Karpas-422 (cell line): ENCODE data around the gene CDKN2C. TPM values are rescaled to one million over a fixed set of nuclear protein-coding genes. Genes with fewer than 3 reads are reported as not detected.
"Not testable (repeated sequence)": the region's sequence is repeated elsewhere in the genome, so short reads cannot be mapped to it uniquely, and the experiment has no call there.

Experiments used
- DNase-seq: peaks from one replicate; pipeline ENCODE4 v3.0.0-alpha.2; 2015
- H2AFZ ChIP-seq: fragments of 200-600 bp; sonication (generic); 2 replicates; pipeline ENCODE4 v1.6.1; 2014; ENCODE audit warnings: antibody characterized with exemption, low read length, mixed read lengths
- H3K27ac ChIP-seq: fragments of 200-600 bp; sonication (generic); 2 replicates; pipeline ENCODE4 v1.5.1; 2014; ENCODE audit warnings: mild to moderate bottlenecking, low read length, moderate library complexity
- H3K27me3 ChIP-seq: fragments of 200-600 bp; sonication (generic); 2 replicates; pipeline ENCODE4 v1.6.1; 2014; ENCODE audit warnings: low read length, mixed read lengths
- H3K36me3 ChIP-seq: fragments of 200-600 bp; sonication (generic); 2 replicates; pipeline ENCODE4 v1.6.1; 2014; ENCODE audit warnings: low read length, mixed read lengths; ENCODE audit not compliant: insufficient read depth
- H3K4me1 ChIP-seq: fragments of 200-600 bp; sonication (generic); 2 replicates; pipeline ENCODE4 v1.6.1; 2014; ENCODE audit warnings: mild to moderate bottlenecking, low read length, mixed read lengths
- H3K4me2 ChIP-seq: fragments of 200-600 bp; sonication (generic); 2 replicates; pipeline ENCODE4 v1.6.1; 2014; ENCODE audit warnings: low read length, low read depth, mild to moderate bottlenecking; ENCODE audit not compliant: poor library complexity, severe bottlenecking
- H3K4me3 ChIP-seq: fragments of 200-600 bp; sonication (generic); 2 replicates; pipeline ENCODE4 v1.5.1; 2014; ENCODE audit warnings: mild to moderate bottlenecking, antibody characterized with exemption, low read length, mixed read lengths
- H3K79me2 ChIP-seq: fragments of 200-600 bp; sonication (generic); 2 replicates; pipeline ENCODE4 v1.6.1; 2014; ENCODE audit warnings: mild to moderate bottlenecking, low read length, mixed read lengths
- H3K9ac ChIP-seq: fragments of 200-600 bp; sonication (generic); 2 replicates; pipeline ENCODE4 v1.6.0; 2014; ENCODE audit warnings: low read length
- H3K9me2 ChIP-seq: fragments of 200-600 bp; sonication (generic), shearing (Covaris generic); replicated peaks from 2 replicates; pipeline ENCODE4 v1.6.0; 2014; ENCODE audit warnings: mild to moderate bottlenecking, low read length, moderate library complexity; ENCODE audit not compliant: insufficient read depth
- H3K9me3 ChIP-seq: fragments of 300-700, 200-600 bp; sonication (generic); 2 replicates; pipeline ENCODE4 v1.6.1; 2014; ENCODE audit warnings: low read length, mixed read lengths
- H4K20me1 ChIP-seq: fragments of 200-600 bp; sonication (generic); 2 replicates; pipeline ENCODE4 v1.6.1; 2014; ENCODE audit warnings: mild to moderate bottlenecking, antibody characterized with exemption, low read length, low read depth; ENCODE audit not compliant: insufficient read depth
- total RNA-seq: library from RNA; depleted of rRNA; stranded (reverse); fragments of >200 nt; shearing (Covaris generic); gene quantifications from 2 replicates; pipeline ENCODE4 v1.2.3, GENCODE V29; 2014; ENCODE audit warnings: low replicate concordance

The CDKN2C gene
- total RNA-seq, 1 experiment from 2014 or later = 16.8 TPM

GRCh38 chr1:51000160-51000559 is 30.1 kb downstream of the CDKN2C start:
- H3K9me3 ChIP-seq = no peaks in the 10 kb centered on the region
- H2AFZ ChIP-seq = no peak overlapping the region
- H3K4me1 ChIP-seq = peaks cover 28% of the 10 kb centered on the region
- H3K4me2 ChIP-seq = peak overlapping the region; percentile 67
- peak overlapping the region; percentile 3 for H3K4me3 ChIP-seq
- no peaks in the 10 kb centered on the region for H3K9me2 ChIP-seq
- peak; percentile 85 for DNase-seq
- no peaks in the 10 kb centered on the region for H3K36me3 ChIP-seq
- no peaks in the 10 kb centered on the region for H3K27me3 ChIP-seq
- H3K9ac ChIP-seq = no peak overlapping the region
- H4K20me1 ChIP-seq = no peaks in the 10 kb centered on the region
- no peaks in the 10 kb centered on the region for H3K79me2 ChIP-seq
- H3K27ac ChIP-seq = peak overlapping the region; percentile 75

DNA sequence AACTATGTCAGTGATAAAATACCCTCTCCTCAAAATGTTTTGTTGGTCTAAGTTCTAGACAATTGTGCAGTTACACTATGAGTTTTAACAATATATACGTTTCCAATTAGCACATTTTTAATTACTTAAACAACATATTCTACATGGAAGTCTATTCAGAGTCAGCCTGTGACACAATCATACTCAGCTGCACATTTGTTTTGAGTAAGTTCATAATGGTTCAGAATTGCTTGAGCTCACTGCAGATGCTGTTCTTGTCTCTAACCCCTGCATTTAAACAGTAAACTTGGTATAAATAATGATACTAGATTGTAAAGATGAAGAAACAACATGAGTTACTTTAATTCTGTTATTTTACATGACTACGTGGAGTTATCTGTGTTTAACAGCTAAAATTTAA is 30.6 kb downstream of the CDKN2C start:
- Histone ChIP-seq H2AFZ (peak overlapping the region; percentile 3; the same call in 1 of the 2 replicates), H3K36me3 (no peaks in the 10 kb centered on the region), H3K4me1 (peaks cover 28% of the 10 kb centered on the region), H3K9me3 (no peaks in the 10 kb centered on the region), H3K4me2 (peak overlapping the region; percentile 67), H3K27me3 (no peaks in the 10 kb centered on the region), H3K4me3 (peak overlapping the region; percentile 3; the same call in 1 of the 2 replicates), H4K20me1 (no peaks in the 10 kb centered on the region), H3K9me2 (no peaks in the 10 kb centered on the region), H3K27ac (peak overlapping the region; percentile 75), H3K9ac (no peak overlapping the region), H3K79me2 (no peaks in the 10 kb centered on the region)
- DNase-seq = peak; percentile 55

DNA sequence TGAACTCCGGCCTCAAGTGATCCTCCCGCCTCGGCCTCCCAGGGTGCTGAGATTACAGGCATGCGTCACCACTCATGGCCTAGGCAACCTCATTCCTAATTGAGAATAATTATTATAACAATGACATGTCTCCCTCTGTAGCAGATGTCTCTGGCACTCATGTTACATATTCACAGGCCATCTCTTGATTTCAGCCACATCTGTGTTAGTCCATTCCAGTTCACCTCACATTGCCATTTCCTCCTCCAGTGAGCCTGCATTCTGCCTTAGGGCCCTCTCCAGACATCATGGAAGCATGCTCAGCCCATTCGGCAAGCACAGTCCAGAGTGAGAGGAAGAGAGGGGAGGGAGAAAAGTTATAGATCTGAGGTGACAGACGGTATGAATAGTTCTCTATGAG is 32.5 kb downstream of the CDKN2C start:
- Histone ChIP-seq H3K4me1 (peaks cover 28% of the 10 kb centered on the region), H3K27me3 (no peaks in the 10 kb centered on the region), H2AFZ (no peak overlapping the region), H3K9me3 (no peaks in the 10 kb centered on the region), H3K4me2 (no peak overlapping the region), H3K27ac (no peak overlapping the region), H3K36me3 (no peaks in the 10 kb centered on the region), H4K20me1 (no peaks in the 10 kb centered on the region), H3K79me2 (no peaks in the 10 kb centered on the region), H3K9ac (no peak overlapping the region), H3K9me2 (no peaks in the 10 kb centered on the region), H3K4me3 (no peak overlapping the region)
- no peak for DNase-seq

- peaks cover 16% of the 10 kb centered on the region for H3K4me1 ChIP-seq
- not testable (repeated sequence) for H2AFZ ChIP-seq
Measured at GRCh38 chr1:51005549-51005948, 35.5 kb downstream of the CDKN2C start.

GRCh38 chr1:51009381-51009780 is 39.3 kb downstream of the CDKN2C start:
- no peak overlapping the region for H2AFZ ChIP-seq

More at GRCh38 chr1:51005549-51005948, 35.5 kb downstream of the CDKN2C start:
- not testable (repeated sequence) for H3K36me3 ChIP-seq, H4K20me1 ChIP-seq, H3K27me3 ChIP-seq, H3K4me3 ChIP-seq, H3K9me3 ChIP-seq, H3K4me2 ChIP-seq, H3K79me2 ChIP-seq, H3K9me2 ChIP-seq, H3K9ac ChIP-seq, H3K27ac ChIP-seq, DNase-seq

DNA sequence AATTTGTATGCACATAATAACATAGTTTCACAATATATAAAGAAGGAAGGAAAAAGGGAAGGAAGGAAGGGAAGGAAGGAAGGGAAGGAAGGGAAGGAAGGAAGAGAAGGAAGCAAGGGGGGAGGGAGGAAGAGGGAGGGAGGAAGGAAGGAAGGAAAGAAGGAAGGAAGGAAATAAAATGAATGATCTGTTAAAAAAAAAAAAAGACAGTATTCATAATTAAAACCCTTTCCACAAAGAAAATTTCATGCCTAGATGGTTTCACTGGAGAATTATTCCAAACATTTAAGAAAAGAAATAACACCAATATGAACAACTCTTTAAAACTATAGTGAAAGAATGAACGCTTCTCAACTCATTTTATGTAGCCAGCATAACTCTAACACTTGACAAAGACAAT is 44.8 kb downstream of the CDKN2C start:
- no peaks in the 10 kb centered on the region for H3K9me3 ChIP-seq
- H3K79me2 ChIP-seq = no peaks in the 10 kb centered on the region
- H4K20me1 ChIP-seq = no peaks in the 10 kb centered on the region
- no peaks in the 10 kb centered on the region for H3K9me2 ChIP-seq
- H3K4me1 ChIP-seq = no peaks in the 10 kb centered on the region
- no peak overlapping the region for H3K27ac ChIP-seq
- H3K4me3 ChIP-seq = no peak overlapping the region
- H3K9ac ChIP-seq = no peak overlapping the region
- no peak for DNase-seq
- no peak overlapping the region for H3K4me2 ChIP-seq
- H3K27me3 ChIP-seq = no peaks in the 10 kb centered on the region
- H2AFZ ChIP-seq = no peak overlapping the region
- H3K36me3 ChIP-seq = no peaks in the 10 kb centered on the region

More at GRCh38 chr1:51009381-51009780, 39.3 kb downstream of the CDKN2C start:
- H3K9me2 ChIP-seq = no peaks in the 10 kb centered on the region
- H3K9me3 ChIP-seq = no peaks in the 10 kb centered on the region
- H3K9ac ChIP-seq = no peak overlapping the region
- H3K36me3 ChIP-seq = no peaks in the 10 kb centered on the region
- H3K79me2 ChIP-seq = no peaks in the 10 kb centered on the region
- no peak overlapping the region for H3K4me2 ChIP-seq
- no peaks in the 10 kb centered on the region for H3K27me3 ChIP-seq
- no peak overlapping the region for H3K4me3 ChIP-seq
- H3K27ac ChIP-seq = no peak overlapping the region
- no peak for DNase-seq
- no peaks in the 10 kb centered on the region for H4K20me1 ChIP-seq
- H3K4me1 ChIP-seq = no peaks in the 10 kb centered on the region

- Histone ChIP-seq H3K27me3 (no peaks in the 10 kb centered on the region), H4K20me1 (no peaks in the 10 kb centered on the region), H3K27ac (no peak overlapping the region), H3K9me2 (no peaks in the 10 kb centered on the region), H3K36me3 (no peaks in the 10 kb centered on the region), H3K9ac (no peak overlapping the region), H3K79me2 (no peaks in the 10 kb centered on the region), H2AFZ (no peak overlapping the region), H3K4me1 (no peaks in the 10 kb centered on the region), H3K4me3 (no peak overlapping the region), H3K9me3 (no peaks in the 10 kb centered on the region), H3K4me2 (no peak overlapping the region)
- no peak for DNase-seq
Measured at GRCh38 chr1:51019811-51020210, 49.8 kb downstream of the CDKN2C start.
